ENCODE measurements around the gene CCDC158. TPM values are rescaled to one million over a fixed set of nuclear protein-coding genes. Genes with fewer than 3 reads are reported as not detected.

The CCDC158 gene
- total and polyA plus RNA-seq, 2 of the 8 experiments (the other 6 are each of a cell fraction or from before 2014, with no cell fraction given) = not detected

GRCh38 chr4:76301775-76302162 is 119.2 kb downstream of the CCDC158 start:
- no peak overlapping the region for H3K56ac ChIP-seq (replicated peaks; ENCODE audit: insufficient read length, low read depth, low read length)
- no peak overlapping the region for H2BK5ac ChIP-seq (ENCODE audit: low read depth, low read length)
- peaks cover 2 to 17% (median 11%) of the 10 kb centered on the region in 4 experiments for H3K27me3 ChIP-seq (replicated peaks in 1 of 4; ENCODE audit: control insufficient read depth in 3 of 4, extremely low read depth in 1 of 4, insufficient read depth in 3 of 4, low read length in 3 of 4)
- H3K9ac ChIP-seq (replicated peaks in 1 of 4; ENCODE audit: extremely low read depth in 1 of 4, low read depth in 3 of 4, low read length in 3 of 4) = no peak overlapping the region
- TF ChIP-seq, protein P1, sequence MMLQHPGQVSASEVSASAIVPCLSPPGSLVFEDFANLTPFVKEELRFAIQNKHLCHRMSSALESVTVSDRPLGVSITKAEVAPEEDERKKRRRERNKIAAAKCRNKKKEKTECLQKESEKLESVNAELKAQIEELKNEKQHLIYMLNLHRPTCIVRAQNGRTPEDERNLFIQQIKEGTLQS (IDR thresholded peaks at IDR 0.05; ENCODE audit: insufficient read depth, low read depth, low read length) = no peak
- TF ChIP-seq CBX8 (IDR thresholded peaks at IDR 0.05; ENCODE audit: borderline replicate concordance, low read depth, low read length) = no peak
- no peak overlapping the region for H3K23ac ChIP-seq (ENCODE audit: insufficient read length)
- FAIRE-seq (no peak), DNase-seq (ENCODE audit: low read depth in 1 of 2, low spot score in 2 of 2) (no peak)
- no peak overlapping the region for H3K4ac ChIP-seq (replicated peaks; ENCODE audit: insufficient read length, low read depth, low read length)
- no peaks in the 10 kb centered on the region for H3K36me3 ChIP-seq (ENCODE audit: control insufficient read depth in 2 of 4, insufficient read depth in 4 of 4, low read length in 3 of 4)
- no peak overlapping the region for H3K4me2 ChIP-seq (ENCODE audit: insufficient read depth in 1 of 2, low read depth in 2 of 2, low read length in 2 of 2)
- no peak overlapping the region for H3K18ac ChIP-seq (ENCODE audit: extremely low read depth, low read length)
- H3K79me1 ChIP-seq (ENCODE audit: low read depth, low read length) = no peaks in the 10 kb centered on the region
- no peak overlapping the region for H3K4me3 ChIP-seq (ENCODE audit: extremely low read depth in 1 of 4, insufficient read depth in 2 of 4, low read depth in 3 of 4, low read length in 4 of 4)
- no peak overlapping the region for H2BK15ac ChIP-seq (ENCODE audit: low read length)
- H3K23me2 ChIP-seq (ENCODE audit: low read depth, low read length) = peaks cover 7% of the 10 kb centered on the region; the same call in 1 of the 2 replicates
- POLR2A ChIA-PET (ENCODE audit: partially characterized antibody) = no interaction called here
- no peaks in the 10 kb centered on the region; a peak in 1 of 7 replicates for H3K4me1 ChIP-seq (replicated peaks in 1 of 4; ENCODE audit: control insufficient read depth in 3 of 4, insufficient read depth in 4 of 4, low read length in 3 of 4)
- H4K8ac ChIP-seq (ENCODE audit: extremely low read depth, insufficient read depth, low read length) = no peak overlapping the region
- no peak overlapping the region for H4K5ac ChIP-seq (ENCODE audit: insufficient read length, low read depth, low read length)
- no peak overlapping the region for H2BK120ac ChIP-seq (replicated peaks; ENCODE audit: low read depth, low read length)
- H3K79me2 ChIP-seq (ENCODE audit: control insufficient read depth in 1 of 2, insufficient read depth in 2 of 2, low read length in 2 of 2) = no peaks in the 10 kb centered on the region
- peaks cover 0 to 1% of the 10 kb centered on the region in 2 experiments for H4K20me1 ChIP-seq (replicated peaks in 1 of 2; ENCODE audit: control insufficient read depth in 1 of 2, insufficient read depth in 2 of 2, low read length in 2 of 2)
- no peak overlapping the region for H3K27ac ChIP-seq (ENCODE audit: low read depth, low read length)
- H3K14ac ChIP-seq (ENCODE audit: insufficient read length) = no peak overlapping the region
- CTCF ChIA-PET (ENCODE audit: partially characterized antibody) = interaction anchor here (1.2 to 1.5 kb wide), 2 partner anchors 76 to 122 kb away, joined by 3 to 4 read pairs; no protein-coding TSS in a partner anchor
- no peak overlapping the region for H2BK20ac ChIP-seq (ENCODE audit: low read length)
- no peak overlapping the region for H2AFZ ChIP-seq (ENCODE audit: low read length)
- WGBS, 2 experiments (ENCODE audit: extremely low coverage in 1 of 2, insufficient coverage in 1 of 2, insufficient read length in 1 of 2, insufficient replicate concordance in 2 of 2, low coverage in 1 of 2, low lambda C conversion rate in 2 of 2, missing lambda C conversion rate in 1 of 2) = 92% methylated on average over 1 of the region's 1 CpG; no CpG with 5 or more reads in 1 of the 2 experiments
- no peak overlapping the region for H2AK5ac ChIP-seq (ENCODE audit: low read depth, low read length)
- H4K91ac ChIP-seq (replicated peaks; ENCODE audit: insufficient read length, low read length) = no peak overlapping the region
- no peak overlapping the region for H2BK12ac ChIP-seq (ENCODE audit: low read depth, low read length)
- peaks cover 0 to 6% of the 10 kb centered on the region in 2 experiments; a peak in 2 of 4 replicates for H3K9me3 ChIP-seq (ENCODE audit: insufficient read depth in 2 of 2, low read depth in 1 of 2, low read length in 1 of 2)

Measured in H1 (cell line).